ENCODE data around the gene PPARA.

PPARA gene

DNA sequence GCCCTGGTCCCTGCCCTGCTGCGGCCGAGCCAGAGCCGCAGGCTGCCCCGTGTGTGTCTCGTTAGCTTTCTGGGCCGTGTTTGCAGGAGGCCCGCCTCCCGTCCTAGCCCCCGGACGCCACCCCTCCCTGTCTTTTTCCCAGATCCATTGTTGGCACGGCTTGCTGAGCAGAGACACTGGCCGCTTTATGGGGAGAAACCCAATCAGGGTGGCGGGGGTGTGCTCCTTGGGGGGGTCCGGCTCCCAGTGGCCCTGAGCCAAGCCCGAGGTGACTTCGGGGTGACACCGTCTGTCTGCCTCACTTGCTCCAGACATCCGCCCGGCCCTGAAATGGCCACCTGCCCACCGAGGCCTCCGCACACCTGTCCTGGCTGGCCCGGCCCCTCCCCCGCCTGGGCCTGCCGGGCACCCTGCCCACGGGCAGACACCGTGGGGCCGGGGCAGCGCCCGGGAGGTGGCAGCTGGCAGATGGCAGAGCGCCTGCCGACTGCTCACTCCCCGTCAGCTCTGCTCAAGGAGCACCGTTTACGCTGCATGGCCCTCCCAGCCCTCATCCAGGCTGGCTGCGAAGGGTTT lies 43.1 kb upstream of the PPARA start:
- Histone ChIP-seq H3K4me1 (ENCODE audit: insufficient read depth, low read length, severe bottlenecking) (no peaks in the 10 kb centered on the region), H3K79me2 (ENCODE audit: insufficient read depth, low read length) (no peaks in the 10 kb centered on the region), H3K27ac (ENCODE audit: low read depth, low read length, poor library complexity, severe bottlenecking) (no peak overlapping the region), H2AFZ (ENCODE audit: low read length) (no peak overlapping the region), H3K9me2 (ENCODE audit: low read depth, low read length) (no peaks in the 10 kb centered on the region), H3K9ac (ENCODE audit: low read length) (no peak overlapping the region), H4K20me1 (ENCODE audit: insufficient read depth, low read length) (no peaks in the 10 kb centered on the region), H3K4me2 (ENCODE audit: low read length) (no peak overlapping the region), H3K9me3 (ENCODE audit: low read length) (no peaks in the 10 kb centered on the region), H3F3A (ENCODE audit: insufficient read depth, low read length) (no peaks in the 10 kb centered on the region), H3K4me3 (ENCODE audit: low read depth, low read length, poor library complexity, severe bottlenecking) (no peak overlapping the region), H3K27me3 (ENCODE audit: insufficient read depth, low read length) (no peaks in the 10 kb centered on the region), H3K36me3 (ENCODE audit: insufficient read depth, low read length) (peaks cover 15% of the 10 kb centered on the region)
- TF ChIP-seq, protein P1, sequence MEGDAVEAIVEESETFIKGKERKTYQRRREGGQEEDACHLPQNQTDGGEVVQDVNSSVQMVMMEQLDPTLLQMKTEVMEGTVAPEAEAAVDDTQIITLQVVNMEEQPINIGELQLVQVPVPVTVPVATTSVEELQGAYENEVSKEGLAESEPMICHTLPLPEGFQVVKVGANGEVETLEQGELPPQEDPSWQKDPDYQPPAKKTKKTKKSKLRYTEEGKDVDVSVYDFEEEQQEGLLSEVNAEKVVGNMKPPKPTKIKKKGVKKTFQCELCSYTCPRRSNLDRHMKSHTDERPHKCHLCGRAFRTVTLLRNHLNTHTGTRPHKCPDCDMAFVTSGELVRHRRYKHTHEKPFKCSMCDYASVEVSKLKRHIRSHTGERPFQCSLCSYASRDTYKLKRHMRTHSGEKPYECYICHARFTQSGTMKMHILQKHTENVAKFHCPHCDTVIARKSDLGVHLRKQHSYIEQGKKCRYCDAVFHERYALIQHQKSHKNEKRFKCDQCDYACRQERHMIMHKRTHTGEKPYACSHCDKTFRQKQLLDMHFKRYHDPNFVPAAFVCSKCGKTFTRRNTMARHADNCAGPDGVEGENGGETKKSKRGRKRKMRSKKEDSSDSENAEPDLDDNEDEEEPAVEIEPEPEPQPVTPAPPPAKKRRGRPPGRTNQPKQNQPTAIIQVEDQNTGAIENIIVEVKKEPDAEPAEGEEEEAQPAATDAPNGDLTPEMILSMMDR (IDR thresholded peaks at IDR 0.05; ENCODE audit: low read length): no peak
- TF ChIP-seq EZH2 (IDR thresholded peaks at IDR 0.05; ENCODE audit: borderline replicate concordance, low read length): no peak

GRCh38 chr22:46107753-46108563 lies 42.4 kb upstream of the PPARA start:
- H3K27ac ChIP-seq (ENCODE audit: low read depth, low read length, poor library complexity, severe bottlenecking): no peak overlapping the region
- H3K4me2 ChIP-seq (ENCODE audit: low read length): no peak overlapping the region
- H3K9ac ChIP-seq (ENCODE audit: low read length): no peak overlapping the region
- H3K79me2 ChIP-seq (ENCODE audit: insufficient read depth, low read length): no peaks in the 10 kb centered on the region
- no peak overlapping the region for H2AFZ ChIP-seq (ENCODE audit: low read length)
- no peaks in the 10 kb centered on the region for H3K9me2 ChIP-seq (ENCODE audit: low read depth, low read length)
- TF ChIP-seq, protein P1 (IDR thresholded peaks at IDR 0.05; ENCODE audit: low read length): no peak
- no peak for TF ChIP-seq EZH2 (IDR thresholded peaks at IDR 0.05; ENCODE audit: borderline replicate concordance, low read length)
- H3F3A ChIP-seq (ENCODE audit: insufficient read depth, low read length): no peaks in the 10 kb centered on the region
- H4K20me1 ChIP-seq (ENCODE audit: insufficient read depth, low read length): no peaks in the 10 kb centered on the region
- peaks cover 10% of the 10 kb centered on the region for H3K36me3 ChIP-seq (ENCODE audit: insufficient read depth, low read length)
- no peaks in the 10 kb centered on the region for H3K4me1 ChIP-seq (ENCODE audit: insufficient read depth, low read length, severe bottlenecking)
- no peak overlapping the region for H3K4me3 ChIP-seq (ENCODE audit: low read depth, low read length, poor library complexity, severe bottlenecking)
- no peaks in the 10 kb centered on the region for H3K9me3 ChIP-seq (ENCODE audit: low read length)
- no peaks in the 10 kb centered on the region for H3K27me3 ChIP-seq (ENCODE audit: insufficient read depth, low read length)

- Histone ChIP-seq H3K27me3 (ENCODE audit: insufficient read depth, low read length) (no peaks in the 10 kb centered on the region), H3F3A (ENCODE audit: insufficient read depth, low read length) (no peaks in the 10 kb centered on the region), H3K4me1 (ENCODE audit: insufficient read depth, low read length, severe bottlenecking) (no peaks in the 10 kb centered on the region), H3K9me3 (ENCODE audit: low read length) (no peaks in the 10 kb centered on the region), H3K4me3 (ENCODE audit: low read depth, low read length, poor library complexity, severe bottlenecking) (no peak overlapping the region), H2AFZ (ENCODE audit: low read length) (no peak overlapping the region), H4K20me1 (ENCODE audit: insufficient read depth, low read length) (no peaks in the 10 kb centered on the region), H3K9ac (ENCODE audit: low read length) (no peak overlapping the region), H3K27ac (ENCODE audit: low read depth, low read length, poor library complexity, severe bottlenecking) (no peak overlapping the region), H3K9me2 (ENCODE audit: low read depth, low read length) (no peaks in the 10 kb centered on the region), H3K36me3 (ENCODE audit: insufficient read depth, low read length) (peaks cover 4% of the 10 kb centered on the region), H3K79me2 (ENCODE audit: insufficient read depth, low read length) (no peaks in the 10 kb centered on the region), H3K4me2 (ENCODE audit: low read length) (no peak overlapping the region)
- TF ChIP-seq EZH2 (IDR thresholded peaks at IDR 0.05; ENCODE audit: borderline replicate concordance, low read length): no peak
- TF ChIP-seq, protein P1 (IDR thresholded peaks at IDR 0.05; ENCODE audit: low read length): no peak
Observed at GRCh38 chr22:46108564-46109473, 41.5 kb upstream of the PPARA start.

Data from OCI-LY1 (cell line).